Osteoblast (primary cell): ENCODE results near the gene RAB20. TPM values are rescaled to one million over a fixed set of nuclear protein-coding genes. Genes with fewer than 3 reads are reported as not detected.
A peak's percentile ranks its signal among the peaks of the same experiment; 100 is the strongest.
"Not testable (repeated sequence)": the region's sequence is repeated elsewhere in the genome, so short reads cannot be mapped to it uniquely, and the experiment has no call there.

Experiments used
- DNase-seq: peaks from one replicate; pipeline ENCODE4 v3.0.0; 2011; ENCODE audit warnings: low spot score, mixed read lengths; ENCODE audit not compliant: insufficient read length; ENCODE audit errors: missing footprints
- H2AFZ ChIP-seq: 2 replicates; pipeline ENCODE4 v1.6.0; 2011; ENCODE audit warnings: mild to moderate bottlenecking, low read length
- H3K27ac ChIP-seq: 2 replicates; pipeline ENCODE4 v1.5.1; 2011; ENCODE audit warnings: mild to moderate bottlenecking, low read depth, low read length, moderate library complexity
- H3K27me3 ChIP-seq: 2 replicates; pipeline ENCODE4 v1.6.0; 2012; ENCODE audit warnings: mild to moderate bottlenecking, control low read depth, inconsistent platforms, low read length, moderate library complexity; ENCODE audit not compliant: insufficient read depth
- H3K36me3 ChIP-seq: 2 replicates; pipeline ENCODE4 v1.5.1; 2011; ENCODE audit warnings: mild to moderate bottlenecking, low read length, control low read depth, moderate library complexity; ENCODE audit not compliant: insufficient read depth
- H3K4me1 ChIP-seq: 2 replicates; pipeline ENCODE4 v1.5.1; 2011; ENCODE audit warnings: mild to moderate bottlenecking, low read length, control low read depth, moderate library complexity; ENCODE audit not compliant: insufficient read depth
- H3K4me2 ChIP-seq: 2 replicates; pipeline ENCODE4 v1.6.0; 2011; ENCODE audit warnings: mild to moderate bottlenecking, low read length; ENCODE audit not compliant: insufficient read depth
- H3K4me3 ChIP-seq: fragments of 200-600 bp; sonication (generic); 3 replicates; pipeline ENCODE4 v1.5.1; 2012; ENCODE audit warnings: mild to moderate bottlenecking, low read length, inconsistent platforms; ENCODE audit not compliant: insufficient read depth
- H3K79me2 ChIP-seq: 2 replicates; pipeline ENCODE4 v1.6.0; 2012; ENCODE audit warnings: mild to moderate bottlenecking, low read length, control low read depth, inconsistent platforms; ENCODE audit not compliant: insufficient read depth
- H3K9me3 ChIP-seq: 2 replicates; pipeline ENCODE4 v1.5.1; 2011; ENCODE audit warnings: low read depth, low read length, control low read depth
- H4K20me1 ChIP-seq: 2 replicates; pipeline ENCODE4 v1.6.0; 2012; ENCODE audit warnings: mild to moderate bottlenecking, low read length, control low read depth; ENCODE audit not compliant: insufficient read depth
- CTCF ChIP-seq: IDR thresholded peaks from 2 replicates; pipeline ENCODE4 v1.5.1; 2011; ENCODE audit warnings: mild to moderate bottlenecking, low read depth, low read length, moderate library complexity; ENCODE audit errors: extremely low read depth
- total RNA-seq: library from RNA; depleted of rRNA; stranded (reverse); fragments of >200 nt; gene quantifications from 2 replicates; pipeline ENCODE4 v1.2.3, GENCODE V29; 2012

Gene RAB20
- total RNA-seq, 1 donor: 3.6 TPM

DNA sequence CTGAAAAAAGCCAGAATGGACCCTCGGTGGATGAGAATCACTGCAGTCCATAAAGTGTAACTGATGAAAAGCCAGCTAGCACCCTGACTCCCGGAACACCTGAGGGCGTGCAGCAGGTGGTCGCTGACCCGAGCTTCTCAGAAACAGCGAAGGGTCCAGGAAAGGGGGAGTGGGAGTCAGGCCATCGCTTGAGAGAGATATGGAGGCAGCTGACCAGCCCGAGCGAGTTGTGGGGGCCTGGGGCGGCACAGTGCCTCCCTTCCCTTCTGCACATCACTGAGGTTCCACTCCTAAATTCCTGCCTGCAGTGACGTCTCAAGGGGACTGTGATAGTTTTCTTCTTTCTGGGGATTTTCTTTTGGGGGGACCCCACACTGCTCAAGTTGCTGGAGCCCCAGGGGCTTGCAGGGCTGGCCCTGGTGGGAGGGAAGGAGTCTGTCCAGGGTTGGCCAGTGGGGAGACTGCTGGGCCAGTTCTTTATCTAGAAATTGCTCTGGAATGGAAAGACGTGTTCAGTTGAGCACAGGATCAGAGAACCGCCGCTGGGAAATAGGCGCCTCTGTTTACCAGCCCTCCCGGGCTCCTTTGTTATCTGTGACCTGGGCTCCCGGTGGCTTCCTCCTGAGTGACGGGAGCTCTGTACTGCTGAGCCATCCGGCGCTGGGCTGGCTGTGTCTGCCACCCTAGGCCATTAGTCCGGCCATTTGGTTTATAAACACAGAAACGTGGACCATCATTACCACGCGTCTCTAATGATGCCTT is 71.3 kb downstream of the RAB20 start:
- H2AFZ ChIP-seq: no peak overlapping the region
- no peaks in the 10 kb centered on the region for H3K27me3 ChIP-seq
- DNase-seq: peak; percentile 76
- no peaks in the 10 kb centered on the region for H4K20me1 ChIP-seq
- H3K4me2 ChIP-seq: no peak overlapping the region
- no peak for TF ChIP-seq CTCF
- no peaks in the 10 kb centered on the region for H3K9me3 ChIP-seq
- H3K79me2 ChIP-seq: no peaks in the 10 kb centered on the region
- H3K27ac ChIP-seq: no peak overlapping the region
- H3K4me3 ChIP-seq: no peak overlapping the region
- peaks cover 92% of the 10 kb centered on the region for H3K36me3 ChIP-seq
- H3K4me1 ChIP-seq: no peaks in the 10 kb centered on the region

GRCh38 chr13:110486880-110487279 is 74.6 kb downstream of the RAB20 start:
- peaks cover 88% of the 10 kb centered on the region for H3K36me3 ChIP-seq

DNA sequence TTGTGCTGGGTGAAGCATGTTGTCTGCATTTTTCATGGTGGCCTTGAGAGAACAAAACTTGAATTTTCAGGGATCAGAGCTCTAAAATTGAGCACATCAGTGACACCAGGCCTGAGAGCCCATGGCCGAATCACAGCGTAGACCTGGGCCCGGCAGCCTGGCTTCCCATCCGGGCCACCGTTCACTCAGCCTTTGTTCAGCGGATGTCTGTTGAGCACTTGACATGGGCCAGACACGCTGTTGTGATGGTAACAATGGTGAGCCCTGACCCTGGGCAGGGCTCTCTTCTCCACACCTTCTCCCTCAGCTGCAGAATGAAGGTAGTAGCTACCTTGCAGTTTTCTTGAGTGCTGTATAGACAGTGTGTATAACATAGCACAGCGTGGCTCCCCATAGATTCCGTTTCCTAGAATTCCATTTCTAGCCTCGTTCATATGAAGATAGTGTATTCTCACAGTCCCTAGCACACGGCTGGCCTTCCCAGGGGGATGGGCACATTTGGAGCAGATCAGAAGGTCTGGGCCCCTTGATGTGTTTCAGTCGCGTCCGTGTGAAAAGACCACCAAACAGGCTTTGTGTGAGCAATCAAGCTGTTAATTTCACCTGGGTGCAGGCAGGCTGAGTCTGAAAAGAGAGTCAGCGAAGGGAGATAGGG is 75.3 kb downstream of the RAB20 start:
- H4K20me1 ChIP-seq: no peaks in the 10 kb centered on the region
- no peaks in the 10 kb centered on the region for H3K4me1 ChIP-seq
- H3K9me3 ChIP-seq: no peaks in the 10 kb centered on the region
- H3K27ac ChIP-seq: no peak overlapping the region
- peaks cover 87% of the 10 kb centered on the region for H3K36me3 ChIP-seq
- no peak overlapping the region for H3K4me3 ChIP-seq
- no peaks in the 10 kb centered on the region for H3K27me3 ChIP-seq
- DNase-seq: no peak
- H2AFZ ChIP-seq: no peak overlapping the region
- H3K79me2 ChIP-seq: no peaks in the 10 kb centered on the region
- no peak for TF ChIP-seq CTCF
- no peak overlapping the region for H3K4me2 ChIP-seq

More at GRCh38 chr13:110486880-110487279, 74.6 kb downstream of the RAB20 start:
- not testable (repeated sequence) for H3K27ac ChIP-seq, H2AFZ ChIP-seq, H3K4me3 ChIP-seq, H3K4me1 ChIP-seq, H3K4me2 ChIP-seq, H4K20me1 ChIP-seq, H3K79me2 ChIP-seq, DNase-seq, H3K9me3 ChIP-seq, H3K27me3 ChIP-seq

DNA sequence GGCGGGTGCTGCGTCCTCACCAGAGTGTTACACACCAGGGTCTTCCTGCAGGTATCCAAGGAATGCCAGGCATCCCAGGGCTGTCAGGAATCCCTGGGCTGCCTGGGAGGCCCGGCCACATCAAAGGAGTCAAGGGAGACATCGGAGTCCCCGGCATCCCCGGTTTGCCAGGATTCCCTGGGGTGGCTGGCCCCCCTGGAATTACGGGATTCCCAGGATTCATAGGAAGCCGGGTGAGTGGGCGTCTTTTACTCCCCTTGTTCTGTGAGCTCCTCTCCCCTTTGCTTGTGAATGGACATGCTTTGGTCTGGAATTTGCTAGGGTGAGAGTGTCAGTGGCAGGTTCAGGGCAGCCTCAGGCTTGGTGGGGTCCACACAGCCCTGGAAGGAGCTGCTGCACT is 75.9 kb downstream of the RAB20 start:
- Histone ChIP-seq H4K20me1 (no peaks in the 10 kb centered on the region), H3K4me2 (no peak overlapping the region), H3K9me3 (no peaks in the 10 kb centered on the region), H3K4me3 (no peak overlapping the region), H2AFZ (no peak overlapping the region), H3K4me1 (no peaks in the 10 kb centered on the region), H3K27me3 (no peaks in the 10 kb centered on the region), H3K36me3 (peaks cover 83% of the 10 kb centered on the region), H3K27ac (no peak overlapping the region), H3K79me2 (no peaks in the 10 kb centered on the region)
- no peak for DNase-seq
- TF ChIP-seq CTCF: no peak
